Activated B cell treated with CpG ODN at 0.5 μM for 24 hours (primary cell): Measurements from ENCODE around the gene RBBP9. TPM values are rescaled to one million over a fixed set of nuclear protein-coding genes. Genes with fewer than 3 reads are reported as not detected.

Source experiments
- ATAC-seq: fragments of 200-7000 bp; cut with Tn5 transposase; one replicate; pipeline ENCODE4 v1.10.0; 2021; ENCODE audit warnings: low read depth, mild to moderate bottlenecking, moderate library complexity
- CTCF ChIA-PET: fragments of 350-600 bp; sonication (Branson Sonifier 250); formaldehyde crosslinking; loops from one replicate; lab custom pipeline; 2021; ENCODE audit warnings: antibody characterized with exemption; lab: Charles Lee
- POLR2A ChIA-PET: fragments of 350-600 bp; sonication (Branson Sonifier 250); formaldehyde crosslinking; loops from one replicate; lab custom pipeline; 2021; ENCODE audit warnings: antibody characterized with exemption; lab: Charles Lee
- DNase-seq: peaks from one replicate; pipeline ENCODE4 v3.0.0; 2022
- H3K27ac Mint-ChIP-seq: one replicate; pipeline ENCODE4 v1.8.0; 2020; ENCODE audit warnings: mixed read lengths
- H3K27me3 Mint-ChIP-seq: one replicate; pipeline ENCODE4 v1.8.0; 2021; ENCODE audit warnings: mixed read lengths
- H3K36me3 Mint-ChIP-seq: one replicate; pipeline ENCODE4 v1.8.0; 2021; ENCODE audit warnings: low read depth, mixed read lengths
- H3K4me1 Mint-ChIP-seq: one replicate; pipeline ENCODE4 v1.8.0; 2021; ENCODE audit warnings: mixed read lengths
- H3K4me3 Mint-ChIP-seq: one replicate; pipeline ENCODE4 v1.8.0; 2020; ENCODE audit warnings: mild to moderate bottlenecking, mixed read lengths
- H3K9me3 Mint-ChIP-seq: one replicate; pipeline ENCODE4 v1.8.0; 2020; ENCODE audit warnings: mixed read lengths
- intact Hi-C: fragments of 100-400 bp; cut with micrococcal nuclease; formaldehyde crosslinking; loops from one replicate; pipeline ENCODE4 v1.15.1; 2024
- total RNA-seq: library from RNA; stranded (reverse); gene quantifications from 2 replicates; pipeline ENCODE4 v1.2.3, GENCODE V29; 2022
- TF ChIP-seq, protein P1 (sequence below): fragments of 200-600 bp; IDR thresholded peaks from one replicate; pipeline ENCODE4 v1.8.0; 2022; ENCODE audit warnings: antibody characterized with exemption, mild to moderate bottlenecking

Gene RBBP9
- total RNA-seq, 1 donor from 2014 or later = 10.6 TPM

- Mint-ChIP-seq H3K36me3 (peaks cover 80% of the 10 kb centered on the region), H3K4me1 (no peaks in the 10 kb centered on the region), H3K27ac (no peak overlapping the region), H3K4me3 (no peak overlapping the region), H3K9me3 (peaks cover 2% of the 10 kb centered on the region), H3K27me3 (no peaks in the 10 kb centered on the region)
- CTCF ChIA-PET = no interaction called here
- DNase-seq (no peak), ATAC-seq (no peak)
- intact Hi-C loops = no loop called here
- POLR2A ChIA-PET = interaction anchor here (0.7 kb wide), 1 partner anchor 22 kb away, joined by 5 read pairs; no protein-coding TSS in a partner anchor
- TF ChIP-seq, protein P1, sequence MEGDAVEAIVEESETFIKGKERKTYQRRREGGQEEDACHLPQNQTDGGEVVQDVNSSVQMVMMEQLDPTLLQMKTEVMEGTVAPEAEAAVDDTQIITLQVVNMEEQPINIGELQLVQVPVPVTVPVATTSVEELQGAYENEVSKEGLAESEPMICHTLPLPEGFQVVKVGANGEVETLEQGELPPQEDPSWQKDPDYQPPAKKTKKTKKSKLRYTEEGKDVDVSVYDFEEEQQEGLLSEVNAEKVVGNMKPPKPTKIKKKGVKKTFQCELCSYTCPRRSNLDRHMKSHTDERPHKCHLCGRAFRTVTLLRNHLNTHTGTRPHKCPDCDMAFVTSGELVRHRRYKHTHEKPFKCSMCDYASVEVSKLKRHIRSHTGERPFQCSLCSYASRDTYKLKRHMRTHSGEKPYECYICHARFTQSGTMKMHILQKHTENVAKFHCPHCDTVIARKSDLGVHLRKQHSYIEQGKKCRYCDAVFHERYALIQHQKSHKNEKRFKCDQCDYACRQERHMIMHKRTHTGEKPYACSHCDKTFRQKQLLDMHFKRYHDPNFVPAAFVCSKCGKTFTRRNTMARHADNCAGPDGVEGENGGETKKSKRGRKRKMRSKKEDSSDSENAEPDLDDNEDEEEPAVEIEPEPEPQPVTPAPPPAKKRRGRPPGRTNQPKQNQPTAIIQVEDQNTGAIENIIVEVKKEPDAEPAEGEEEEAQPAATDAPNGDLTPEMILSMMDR = no peak
Measured at GRCh38 chr20:18537651-18538050, 40.6 kb upstream of the RBBP9 start.

DNA sequence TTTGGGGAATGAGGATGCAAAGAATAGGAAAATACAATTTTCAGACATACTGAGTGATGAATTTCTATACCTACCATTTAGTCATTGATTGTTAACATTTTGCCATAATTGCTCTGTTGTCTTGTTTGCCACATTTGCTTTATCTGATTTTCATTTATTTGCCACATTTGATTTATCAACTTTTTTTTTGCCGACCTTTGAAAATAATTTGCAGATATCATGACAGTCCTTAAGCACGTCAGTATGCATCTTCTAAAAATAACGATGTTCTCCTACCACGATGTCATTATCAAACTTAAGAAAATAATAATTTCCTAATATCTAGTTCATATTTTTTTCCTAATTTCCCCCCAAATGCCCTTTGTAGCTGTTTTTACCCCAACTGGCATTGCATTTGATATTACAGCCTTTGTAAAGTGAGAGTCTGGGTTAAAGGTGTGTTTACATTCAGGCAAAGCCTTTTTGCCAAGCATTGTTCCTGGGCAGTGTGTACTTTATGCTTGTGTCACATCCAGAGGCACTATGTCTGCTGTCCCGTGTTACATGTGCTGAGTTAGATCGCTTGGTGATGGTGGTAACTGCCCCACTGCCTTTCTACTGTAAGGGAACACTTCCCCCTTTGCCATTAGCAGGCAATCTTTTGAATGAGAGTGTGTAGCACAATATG lies 37.1 kb upstream of the RBBP9 start:
- TF ChIP-seq, protein P1 = no peak
- intact Hi-C loops = no loop called here
- ATAC-seq (no peak), DNase-seq (no peak)
- POLR2A ChIA-PET = no interaction called here
- H3K36me3 Mint-ChIP-seq = peaks cover 86% of the 10 kb centered on the region
- no peaks in the 10 kb centered on the region for H3K4me1 Mint-ChIP-seq
- H3K9me3 Mint-ChIP-seq = peaks cover 2% of the 10 kb centered on the region
- no peaks in the 10 kb centered on the region for H3K27me3 Mint-ChIP-seq
- no peak overlapping the region for H3K4me3 Mint-ChIP-seq
- CTCF ChIA-PET = no interaction called here
- no peak overlapping the region for H3K27ac Mint-ChIP-seq

- Mint-ChIP-seq H3K27ac (no peak overlapping the region), H3K27me3 (no peaks in the 10 kb centered on the region), H3K4me1 (no peaks in the 10 kb centered on the region), H3K9me3 (peaks cover 2% of the 10 kb centered on the region), H3K4me3 (no peak overlapping the region), H3K36me3 (peaks cover 89% of the 10 kb centered on the region)
- ChIA-PET CTCF (no interaction called here), POLR2A (no interaction called here)
- intact Hi-C loops = no loop called here
- no peak for DNase-seq
- TF ChIP-seq, protein P1 = no peak
- ATAC-seq = no peak
Measured at GRCh38 chr20:18533491-18533890, 36.5 kb upstream of the RBBP9 start.

DNA sequence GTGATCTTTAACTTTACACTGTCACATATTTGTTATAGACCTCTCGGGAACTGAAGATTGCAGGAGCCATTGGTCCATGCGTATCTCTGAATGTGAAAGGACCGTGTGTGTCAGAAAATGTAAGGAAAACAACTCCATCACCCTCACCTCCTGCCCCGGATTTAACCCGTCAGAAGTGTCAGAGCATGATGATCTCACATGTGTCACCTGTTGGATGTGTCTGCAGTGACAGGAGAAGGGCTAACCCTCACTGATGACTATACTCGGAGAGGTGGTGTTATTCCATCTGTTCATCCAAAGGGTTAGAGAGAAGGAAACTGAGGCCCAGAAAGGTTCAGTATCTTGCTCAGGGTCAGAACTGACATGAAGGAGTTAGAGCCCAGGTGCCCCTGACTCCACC lies 35.6 kb upstream of the RBBP9 start:
- no peak for ATAC-seq
- H3K27me3 Mint-ChIP-seq = no peaks in the 10 kb centered on the region
- CTCF ChIA-PET = no interaction called here
- H3K27ac Mint-ChIP-seq = no peak overlapping the region
- intact Hi-C loops = no loop called here
- TF ChIP-seq, protein P1 = no peak
- POLR2A ChIA-PET = no interaction called here
- DNase-seq = no peak
- peaks cover 2% of the 10 kb centered on the region for H3K9me3 Mint-ChIP-seq
- peaks cover 92% of the 10 kb centered on the region for H3K36me3 Mint-ChIP-seq
- H3K4me3 Mint-ChIP-seq = no peak overlapping the region
- no peaks in the 10 kb centered on the region for H3K4me1 Mint-ChIP-seq

GRCh38 chr20:18529041-18529440 lies 32.0 kb upstream of the RBBP9 start:
- TF ChIP-seq, protein P1 = no peak
- no peak overlapping the region for H3K27ac Mint-ChIP-seq
- H3K27me3 Mint-ChIP-seq = no peaks in the 10 kb centered on the region
- intact Hi-C loops = no loop called here
- no peak for ATAC-seq
- ChIA-PET POLR2A (interaction anchor here (1.3 kb wide), 1 partner anchor 21 kb away, joined by 3 read pairs; the partner anchor contains the start of gene SEC23B), CTCF (no interaction called here)
- H3K9me3 Mint-ChIP-seq = no peaks in the 10 kb centered on the region
- H3K4me3 Mint-ChIP-seq = no peak overlapping the region
- no peak for DNase-seq
- peaks cover 94% of the 10 kb centered on the region for H3K36me3 Mint-ChIP-seq
- H3K4me1 Mint-ChIP-seq = no peaks in the 10 kb centered on the region
